GM04503 (cell line): ENCODE data around the gene IFNA14.
"Not testable (repeated sequence)": the region's sequence is repeated elsewhere in the genome, so short reads cannot be mapped to it uniquely, and the experiment has no call there.

ENCODE experiments used
- DNase-seq: peaks from one replicate; pipeline ENCODE4 v3.0.0-alpha.2; 2012; ENCODE audit warnings: low read depth

IFNA14 gene

DNA sequence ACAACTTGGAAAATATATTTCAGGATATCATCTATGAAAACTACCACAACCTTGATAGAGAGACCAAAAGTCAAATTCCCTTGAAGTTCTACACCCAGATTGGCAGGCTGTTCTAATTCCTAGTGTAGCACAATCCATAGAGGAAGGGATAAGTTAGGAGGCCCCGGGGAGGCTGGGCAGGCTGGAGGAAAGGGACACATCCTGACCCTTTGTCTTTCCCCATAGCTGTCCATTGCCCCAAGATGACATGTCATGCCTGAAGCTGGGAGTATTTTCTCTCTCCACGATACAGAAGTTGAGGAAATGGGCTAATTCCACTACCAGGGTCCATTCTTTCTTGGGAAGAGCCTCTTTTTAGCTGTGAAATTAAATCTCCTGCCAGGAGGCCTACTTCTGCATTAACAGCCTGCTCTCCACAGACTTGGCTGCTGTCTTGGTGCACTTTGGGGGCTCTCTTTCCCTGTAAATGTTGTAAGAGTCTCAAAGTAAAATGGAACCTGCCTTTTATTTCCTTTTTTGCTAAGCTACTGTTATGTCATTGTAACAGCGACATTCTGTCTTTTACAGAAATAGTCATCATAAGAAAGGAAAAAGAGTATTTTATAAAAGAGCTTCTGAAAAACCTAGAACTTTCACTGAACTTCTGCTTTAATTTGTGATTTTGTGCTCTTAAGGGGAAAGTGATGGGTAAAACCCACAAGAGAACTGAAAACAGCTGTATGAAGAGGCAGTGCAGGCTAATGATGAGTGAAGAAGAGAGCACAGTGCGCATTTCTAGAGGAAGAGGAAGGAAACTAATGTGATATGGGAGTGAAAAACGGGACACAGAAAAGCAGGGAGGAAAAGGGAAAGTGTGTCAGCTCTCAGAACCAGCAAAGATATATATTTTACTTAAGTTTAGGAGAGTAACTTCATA is 26.1 kb downstream of the IFNA14 start:
- DNase-seq = not testable (repeated sequence)

DNA sequence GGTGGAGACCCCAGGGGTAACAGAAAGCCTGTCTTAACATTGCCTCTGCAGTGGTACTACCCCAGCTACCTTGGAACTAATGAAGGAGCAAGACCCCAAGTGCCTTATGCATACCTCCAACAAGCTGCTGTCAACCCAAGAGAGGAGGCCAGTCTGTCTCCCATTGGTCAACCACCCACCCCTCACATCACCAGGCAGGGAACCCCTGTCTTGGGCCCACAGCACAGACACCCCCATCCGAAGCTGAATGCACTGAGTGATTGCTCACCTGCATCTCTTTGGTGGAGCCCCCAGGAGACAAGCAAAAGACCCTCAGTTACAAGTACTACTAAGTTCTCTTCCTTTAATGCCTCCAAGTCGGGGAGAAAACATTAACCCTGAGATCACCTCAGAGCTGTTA is 27.6 kb downstream of the IFNA14 start:
- DNase-seq = not testable (repeated sequence)

DNA sequence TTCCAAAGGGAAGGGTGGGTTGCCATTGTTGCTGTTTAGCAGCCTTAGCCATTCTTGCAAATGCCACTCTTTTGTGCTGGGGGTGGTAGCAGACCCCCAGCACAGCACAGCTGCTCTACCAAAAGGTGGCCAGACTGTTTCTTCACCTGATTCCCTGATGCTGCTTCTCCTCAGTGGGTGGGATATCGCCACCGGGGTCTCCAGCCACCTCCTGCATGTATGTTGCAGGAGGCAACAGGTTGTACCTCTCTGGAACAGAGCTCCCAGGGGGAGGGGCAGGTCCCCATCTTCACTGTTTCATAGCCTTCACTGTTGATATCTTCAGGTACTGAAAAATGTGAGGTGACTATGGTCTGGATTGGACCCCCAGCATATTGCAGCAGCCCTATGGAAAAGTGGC is 29.0 kb downstream of the IFNA14 start:
- not testable (repeated sequence) for DNase-seq

DNA sequence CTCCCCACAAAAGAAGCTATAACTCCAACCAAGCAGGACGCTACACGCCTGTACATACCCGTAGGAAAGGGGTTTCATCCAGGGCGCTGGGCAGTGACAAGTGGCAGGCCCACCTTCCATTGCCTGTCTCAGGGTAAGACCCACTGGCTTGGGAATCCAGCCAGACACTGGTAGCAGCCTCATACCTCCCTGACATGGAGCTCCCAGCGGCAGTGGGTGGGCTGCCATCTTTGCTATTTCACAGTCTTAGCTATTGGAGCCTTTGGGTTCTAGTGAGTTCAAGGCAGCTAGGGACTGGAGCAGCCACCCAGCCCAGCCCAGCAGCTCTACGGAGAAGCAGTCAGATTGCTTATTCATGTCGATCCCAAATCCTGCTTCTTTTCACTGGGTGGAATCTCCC is 29.5 kb downstream of the IFNA14 start:
- DNase-seq = no peak

DNA sequence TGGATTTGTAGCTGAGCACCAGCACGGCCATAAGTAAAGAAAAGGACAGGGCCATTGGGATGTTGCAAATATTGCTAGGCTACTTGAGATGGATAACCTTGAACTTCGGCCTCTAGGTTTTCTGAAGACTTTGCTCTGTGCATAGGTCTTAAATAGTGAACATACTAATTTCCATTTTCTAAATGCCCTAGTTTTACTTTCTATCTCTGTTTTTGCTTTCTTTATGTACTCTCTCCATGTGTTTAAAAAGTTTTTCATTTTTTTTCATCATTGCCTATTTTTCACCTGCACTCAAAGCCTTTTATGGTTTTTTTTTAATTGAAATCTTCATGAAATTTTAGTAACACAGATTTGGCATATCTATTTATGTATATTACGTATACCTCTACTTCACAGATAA is 32.8 kb downstream of the IFNA14 start, which contains the start of gene IFNA10:
Gene IFNA10 (minus strand): TSS at position 101 of the 400 bp plus-strand sequence. CDS start 46 bp downstream, at position 55.
- DNase-seq = not testable (repeated sequence)

DNA sequence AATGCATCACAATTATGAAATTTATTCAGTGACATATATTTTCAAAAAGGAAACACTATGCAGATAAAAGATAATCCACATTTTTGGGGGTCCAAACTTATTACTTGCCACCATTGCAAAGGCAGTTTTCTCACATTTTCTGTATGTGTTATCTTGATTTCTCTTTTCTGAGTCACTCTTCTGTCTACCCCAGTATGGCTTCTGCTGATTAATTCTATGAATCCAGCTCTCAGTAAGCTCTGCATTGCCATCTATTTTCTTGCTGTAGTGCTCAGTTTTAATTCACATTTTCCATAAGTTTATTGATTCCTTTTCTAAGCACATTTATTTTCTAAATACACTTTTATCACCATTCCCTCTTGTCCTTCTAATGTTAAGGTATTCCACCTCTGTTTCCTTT is 34.6 kb downstream of the IFNA14 start:
- DNase-seq = no peak

DNA sequence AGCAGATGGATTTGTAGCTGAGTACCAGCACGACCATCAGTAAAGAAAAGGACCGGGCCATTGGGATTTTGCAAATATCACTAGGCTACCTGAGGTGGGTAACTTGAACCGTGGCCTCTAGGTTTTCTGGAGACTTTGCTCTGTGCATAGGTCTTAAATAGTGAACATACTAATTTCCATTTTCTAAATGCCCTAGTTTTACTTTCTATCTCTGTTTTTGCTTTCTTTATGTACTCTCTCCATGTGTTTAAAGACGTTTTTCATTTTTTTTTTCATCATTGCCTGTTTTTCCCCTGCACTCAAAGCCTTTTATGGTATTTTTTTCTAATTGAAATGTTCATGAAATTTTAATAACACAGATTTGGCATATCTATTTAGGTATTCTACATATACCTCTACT is 37.7 kb downstream of the IFNA14 start, which contains the start of gene IFNA7:
Gene IFNA7 (minus strand): TSS at position 101 of the 400 bp plus-strand sequence. CDS start 40 bp downstream, at position 61.
- not testable (repeated sequence) for DNase-seq

DNA sequence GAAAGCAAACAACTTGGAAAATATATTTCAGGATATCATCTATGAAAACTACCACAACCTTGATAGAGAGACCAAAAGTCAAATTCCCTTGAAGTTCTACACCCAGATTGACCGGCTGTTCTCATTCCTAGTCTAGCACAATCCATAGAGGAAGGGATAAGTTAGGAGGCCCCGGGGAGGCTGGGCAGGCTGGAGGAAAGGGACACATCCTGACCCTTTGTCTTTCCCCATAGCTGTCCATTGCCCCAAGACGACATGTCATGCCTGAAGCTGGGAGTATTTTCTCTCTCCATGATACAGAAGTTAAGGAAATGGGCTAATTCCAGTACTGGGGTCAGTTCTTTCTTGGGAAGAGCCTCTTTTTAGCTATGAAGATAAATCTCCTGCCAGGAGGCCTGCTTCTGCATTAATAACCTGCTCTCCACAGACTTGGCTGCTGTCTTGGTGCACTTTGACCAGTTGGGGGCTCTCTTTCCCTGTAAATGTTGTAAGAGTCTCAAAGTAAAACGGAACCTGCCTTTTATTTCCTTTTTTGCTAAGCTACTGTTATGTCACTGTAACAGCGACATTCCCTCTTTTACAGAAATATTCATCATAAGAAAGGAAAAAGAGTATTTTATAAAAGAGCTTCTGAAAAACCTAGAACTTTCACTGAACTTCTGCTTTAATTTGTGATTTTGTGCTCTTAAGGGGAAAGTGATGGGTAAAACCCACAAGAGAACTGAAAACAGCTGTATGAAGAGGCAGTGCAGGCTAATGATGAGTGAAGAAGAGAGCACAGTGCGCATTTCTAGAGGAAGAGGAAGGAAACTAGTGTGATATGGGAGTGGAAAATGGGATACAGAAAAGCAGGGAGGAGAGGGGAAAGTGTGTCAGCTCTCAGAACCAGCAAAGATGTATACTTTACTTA is 44.7 kb downstream of the IFNA14 start:
- DNase-seq = not testable (repeated sequence)
